GM21723 (cell line): Measurements from ENCODE around the gene ACTR3C.
A peak's percentile ranks its signal among the peaks of the same experiment; 100 is the strongest.

Experiments used
- ATAC-seq: cut with Tn5 transposase; IDR thresholded peaks from one replicate; pipeline ENCODE4 v1.9.1; 2021; ENCODE audit warnings: mild to moderate bottlenecking, moderate library complexity; ENCODE audit not compliant: unreplicated experiment

Gene ACTR3C

DNA sequence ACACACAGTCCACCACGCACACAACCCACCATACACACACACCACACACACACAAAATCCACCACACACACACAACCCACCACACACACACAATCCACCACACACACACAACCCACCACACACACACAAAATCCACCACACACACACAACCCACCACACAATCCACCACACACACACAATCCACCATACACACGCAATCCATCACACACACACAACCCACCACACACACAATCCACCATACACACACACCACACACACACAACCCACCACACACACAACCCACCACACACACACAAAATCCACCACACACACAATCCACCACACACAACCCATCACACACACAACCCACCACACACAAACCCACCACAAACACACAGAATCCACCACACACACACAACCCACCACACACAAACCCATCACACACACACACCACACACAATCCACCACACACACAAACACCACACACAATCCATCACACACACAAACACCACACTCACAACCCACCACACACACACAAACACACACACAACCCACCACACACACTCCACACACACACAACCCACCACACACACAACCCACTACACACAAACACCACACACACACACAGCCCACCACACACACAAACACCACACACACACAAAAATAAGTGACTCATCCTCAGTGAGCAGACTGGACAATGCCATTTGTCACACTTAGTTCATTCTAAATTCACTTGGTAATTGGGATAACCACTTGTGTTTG is 36.4 kb upstream of the ACTR3C start:
- ATAC-seq: no peak

DNA sequence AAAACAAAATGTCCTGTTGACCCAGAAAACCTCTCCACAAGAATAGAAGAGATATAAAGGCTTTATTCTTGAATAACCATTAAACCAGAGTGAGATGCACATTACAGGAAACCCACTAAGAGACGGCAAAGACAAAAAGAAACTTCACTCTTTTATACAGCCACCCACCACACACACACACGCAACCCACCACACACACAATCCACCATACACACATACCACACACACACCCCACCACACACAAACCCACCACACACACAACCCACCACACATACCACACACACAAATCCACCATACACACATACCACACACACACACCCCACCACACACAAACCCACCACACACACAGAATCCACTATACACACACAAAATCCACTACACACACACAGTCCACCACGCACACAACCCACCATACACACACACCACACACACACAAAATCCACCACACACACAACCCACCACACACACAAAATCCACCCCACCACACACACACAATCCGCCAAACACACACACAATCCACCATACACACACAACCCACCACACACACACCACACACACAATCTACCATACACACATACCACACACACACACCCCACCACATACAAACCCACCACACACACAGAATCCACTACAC is 35.8 kb upstream of the ACTR3C start:
- ATAC-seq: no peak

DNA sequence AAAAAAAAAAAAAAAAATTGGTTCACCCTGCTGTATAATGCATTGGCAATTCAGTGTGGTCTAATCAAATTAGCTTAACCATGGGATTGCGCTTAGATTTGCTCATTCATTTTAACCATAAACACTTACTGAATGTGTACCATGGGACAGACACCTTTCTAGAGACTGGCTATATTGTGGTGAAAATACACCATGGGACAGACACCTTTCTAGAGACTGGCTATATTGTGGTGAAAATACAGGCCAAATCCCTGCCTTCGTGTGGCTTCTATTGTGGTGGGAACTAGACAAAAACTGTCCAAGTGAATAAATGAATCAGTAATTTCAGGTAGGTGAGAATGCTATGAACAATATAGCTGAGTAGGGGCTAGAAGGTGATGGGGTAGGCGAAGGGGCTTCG is 35.1 kb upstream of the ACTR3C start:
- no peak for ATAC-seq

DNA sequence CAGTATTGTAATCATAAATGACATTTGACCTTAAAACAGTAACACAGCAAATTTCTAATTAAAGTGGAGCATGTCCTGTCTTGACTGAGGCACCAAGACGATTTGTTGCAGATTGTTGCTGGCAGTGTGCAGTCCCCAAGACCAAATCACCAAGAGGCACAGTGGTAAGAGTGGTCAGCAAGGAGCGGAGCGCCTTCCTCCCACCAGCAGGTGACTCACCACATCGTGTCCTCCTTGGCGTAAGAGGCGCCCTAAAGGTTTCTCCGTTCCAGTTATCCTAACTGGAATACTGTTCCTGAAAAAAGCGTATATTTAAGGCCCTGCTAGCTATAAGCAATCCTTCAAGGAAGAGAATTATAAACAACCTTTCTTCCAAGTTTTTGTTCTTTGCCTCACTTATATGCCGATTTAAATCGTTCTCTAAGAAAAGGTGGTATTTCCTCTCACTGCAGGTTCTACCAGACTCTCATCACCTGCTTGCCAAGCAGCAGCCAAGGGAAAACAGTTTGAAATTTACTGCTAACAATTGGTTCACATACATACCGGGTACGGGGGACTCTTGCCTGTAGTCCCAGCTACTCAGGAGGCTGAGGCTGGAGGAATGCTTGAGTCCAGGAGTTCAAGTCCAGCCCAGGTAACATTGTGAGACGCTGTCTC is 34.6 kb upstream of the ACTR3C start:
- ATAC-seq: peak; percentile 24

DNA sequence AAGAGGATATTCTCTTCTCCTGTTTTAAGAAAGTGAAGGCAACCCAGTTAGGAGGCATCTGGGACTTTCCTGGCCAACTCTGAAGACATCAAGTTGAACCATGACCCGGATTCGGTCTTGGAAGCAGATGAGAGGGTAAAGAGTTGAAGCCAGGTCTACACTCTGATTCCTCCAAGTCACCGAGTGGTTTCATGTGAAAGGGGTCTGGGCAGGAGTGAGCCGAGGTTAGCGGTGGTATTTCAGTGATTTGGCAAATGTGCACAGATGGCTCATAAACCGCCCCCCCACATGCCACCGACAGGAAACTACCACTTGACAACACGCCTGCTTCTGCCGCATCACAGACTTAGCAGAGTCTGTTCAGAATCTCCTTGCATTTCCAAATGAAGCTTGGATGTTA is 33.9 kb upstream of the ACTR3C start:
- ATAC-seq: peak; percentile 58

DNA sequence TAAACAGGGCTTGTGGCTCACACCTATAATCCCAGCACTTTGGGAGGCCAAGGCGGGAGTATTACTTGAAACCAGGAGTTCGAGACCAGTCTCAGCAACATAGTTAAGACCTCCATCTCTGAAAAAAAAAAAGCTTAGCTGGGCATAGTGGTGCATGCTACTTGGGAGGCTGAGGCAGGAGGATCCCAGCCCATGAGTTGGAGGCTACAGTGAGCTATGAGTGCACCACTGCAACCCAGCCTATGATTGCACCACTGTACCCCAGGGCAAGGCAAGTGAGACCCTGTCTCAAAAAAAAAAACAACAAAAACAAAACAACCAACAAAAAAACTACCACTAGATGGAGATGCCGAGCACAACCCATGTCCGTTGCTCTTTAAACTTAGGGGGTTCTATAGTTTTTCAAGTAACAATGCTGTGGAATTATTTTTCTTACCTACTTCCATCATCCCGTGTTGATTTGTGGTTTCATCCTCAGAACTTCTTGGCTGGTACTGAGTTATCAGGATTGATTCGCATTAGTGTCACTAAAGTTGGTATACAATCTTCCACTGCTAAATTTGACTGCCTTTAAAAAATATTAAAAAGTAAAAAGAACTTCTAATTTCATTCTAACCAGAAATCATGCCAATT is 33.0 kb upstream of the ACTR3C start:
- ATAC-seq: no peak

DNA sequence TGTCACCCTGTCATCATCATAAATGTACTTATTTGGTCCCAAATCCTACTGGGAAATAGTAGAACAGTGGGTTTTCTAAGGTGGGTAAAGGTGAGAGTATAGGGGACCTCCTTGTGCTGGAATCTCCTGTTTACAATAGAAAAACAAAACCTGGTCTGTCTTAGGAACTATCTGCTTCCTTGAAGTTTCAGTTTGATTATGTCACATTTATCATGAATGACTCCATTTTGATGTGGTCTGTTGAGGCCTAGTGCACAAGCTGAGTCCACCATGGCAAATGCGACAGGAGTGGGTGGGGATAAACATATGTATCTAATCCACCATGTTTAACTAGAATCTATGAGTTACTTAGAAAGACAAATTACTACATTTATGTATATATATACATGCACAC is 32.3 kb upstream of the ACTR3C start:
- no peak for ATAC-seq

DNA sequence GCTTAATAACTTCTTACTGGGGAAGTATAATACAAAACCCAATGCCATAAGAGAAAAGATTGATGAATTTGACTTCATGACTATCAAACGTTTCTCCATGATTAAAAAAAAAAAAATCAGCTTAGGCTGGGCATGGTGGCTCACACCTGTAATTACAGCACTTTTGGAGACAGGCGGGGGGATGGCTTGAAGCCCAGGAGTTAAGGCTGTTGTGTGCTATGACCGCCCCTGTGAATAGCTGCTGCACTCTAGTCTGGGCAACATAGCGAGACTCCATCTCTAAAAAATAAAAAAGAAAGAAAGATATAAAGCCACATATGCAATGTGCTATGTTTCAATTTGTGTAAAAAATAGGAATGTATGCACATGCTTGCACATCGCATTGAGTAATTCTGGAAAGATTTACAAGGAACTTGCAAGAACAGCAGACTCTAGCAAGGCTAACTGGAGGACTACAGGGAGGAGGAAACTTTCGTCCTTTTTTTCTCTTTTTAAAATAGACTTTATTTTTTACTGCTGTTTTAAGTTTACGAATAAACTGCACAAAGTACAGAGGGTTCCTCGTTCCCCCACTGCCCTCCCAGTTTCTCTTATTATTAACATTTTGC is 28.3 kb upstream of the ACTR3C start:
- ATAC-seq: no peak

DNA sequence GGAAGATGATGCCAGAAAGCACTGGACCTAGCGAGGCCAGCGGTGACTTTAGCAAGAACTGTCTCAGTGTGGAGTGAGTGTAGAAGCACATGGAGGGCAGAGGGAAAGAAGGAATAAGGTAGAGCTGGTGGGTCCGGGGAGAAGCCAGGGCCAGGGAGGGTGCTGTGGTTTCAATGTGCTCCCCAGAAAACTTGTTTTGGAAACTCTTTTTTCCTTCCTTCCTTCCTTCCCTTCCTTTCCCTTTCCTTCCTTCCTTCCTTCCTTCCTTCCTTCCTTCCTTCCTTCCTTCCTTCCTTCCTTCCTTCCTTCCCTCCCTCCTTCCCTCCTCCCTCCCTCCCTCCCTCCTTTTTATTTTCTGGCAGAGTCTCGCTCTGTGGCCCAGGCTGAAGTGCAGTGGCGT is 23.6 kb upstream of the ACTR3C start:
- ATAC-seq: no peak

DNA sequence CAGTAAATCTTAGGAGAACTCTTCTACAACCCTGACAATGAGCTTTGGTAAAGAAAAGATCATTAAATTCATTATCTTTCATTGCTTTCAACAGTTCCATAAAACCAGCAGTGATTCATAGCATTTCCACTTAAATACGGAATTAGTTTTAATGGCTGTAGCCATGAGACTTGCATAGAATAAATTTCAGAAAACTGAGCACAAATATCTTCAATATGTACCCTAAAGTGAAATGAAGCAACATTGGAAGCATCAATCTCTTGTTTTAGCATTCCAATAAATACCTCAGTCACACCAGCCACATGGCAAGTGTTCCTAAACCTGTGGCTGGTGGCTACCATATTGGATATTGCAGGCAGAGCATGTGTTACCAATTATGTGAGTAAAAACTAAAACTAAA is 21.7 kb upstream of the ACTR3C start:
- ATAC-seq: no peak

DNA sequence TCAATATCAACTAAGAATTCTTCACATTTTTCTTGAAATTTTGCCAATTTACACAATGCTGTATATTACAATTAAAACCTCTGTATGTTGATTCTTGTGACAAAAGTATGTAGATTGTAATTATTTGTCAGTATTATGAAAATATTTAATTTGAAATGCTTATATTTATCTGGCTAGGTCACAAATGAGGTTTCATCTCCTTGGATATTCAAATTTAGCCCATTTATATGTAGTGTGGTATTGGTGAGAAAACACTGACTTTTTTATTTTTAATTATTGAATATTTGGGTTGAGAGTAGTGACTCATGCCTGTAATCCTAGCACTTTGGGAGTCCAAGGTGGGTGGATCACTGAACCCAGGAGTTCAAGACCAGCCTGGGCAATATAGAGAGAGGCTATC is 21.0 kb upstream of the ACTR3C start:
- ATAC-seq: no peak

DNA sequence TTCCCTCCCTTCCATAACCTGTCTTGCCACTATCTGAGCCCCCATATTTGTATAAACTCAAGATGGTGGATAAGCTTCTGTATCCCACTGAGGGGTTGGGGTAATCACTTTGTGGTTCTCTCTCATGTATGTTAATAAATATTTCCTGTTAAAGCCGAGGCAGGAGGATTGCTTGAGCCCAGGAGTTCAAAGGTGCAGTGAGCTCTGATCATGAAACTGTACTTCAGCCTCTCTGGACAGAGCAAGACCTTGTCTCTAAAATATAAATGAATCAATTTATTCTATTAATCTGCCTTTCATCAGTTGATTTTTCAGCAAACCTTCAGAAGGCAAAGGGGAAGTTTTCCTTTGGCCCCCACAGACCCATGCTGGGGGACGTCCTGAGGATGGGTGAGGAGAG is 19.9 kb upstream of the ACTR3C start:
- no peak for ATAC-seq

DNA sequence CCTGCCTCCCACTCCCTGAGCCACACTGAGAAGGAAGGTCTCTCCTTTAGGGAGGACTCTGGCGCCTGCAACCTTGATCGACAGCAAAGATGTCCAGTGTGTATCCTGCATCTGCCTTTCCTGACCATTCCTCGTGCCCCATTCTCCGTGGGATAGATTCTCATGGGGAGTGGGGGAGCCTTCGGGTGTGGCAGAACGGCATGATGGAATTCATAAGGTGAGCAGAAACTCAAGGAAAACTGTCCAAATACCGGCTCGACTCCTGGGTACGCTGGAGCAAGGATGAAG is 18.7 kb upstream of the ACTR3C start:
- no peak for ATAC-seq

DNA sequence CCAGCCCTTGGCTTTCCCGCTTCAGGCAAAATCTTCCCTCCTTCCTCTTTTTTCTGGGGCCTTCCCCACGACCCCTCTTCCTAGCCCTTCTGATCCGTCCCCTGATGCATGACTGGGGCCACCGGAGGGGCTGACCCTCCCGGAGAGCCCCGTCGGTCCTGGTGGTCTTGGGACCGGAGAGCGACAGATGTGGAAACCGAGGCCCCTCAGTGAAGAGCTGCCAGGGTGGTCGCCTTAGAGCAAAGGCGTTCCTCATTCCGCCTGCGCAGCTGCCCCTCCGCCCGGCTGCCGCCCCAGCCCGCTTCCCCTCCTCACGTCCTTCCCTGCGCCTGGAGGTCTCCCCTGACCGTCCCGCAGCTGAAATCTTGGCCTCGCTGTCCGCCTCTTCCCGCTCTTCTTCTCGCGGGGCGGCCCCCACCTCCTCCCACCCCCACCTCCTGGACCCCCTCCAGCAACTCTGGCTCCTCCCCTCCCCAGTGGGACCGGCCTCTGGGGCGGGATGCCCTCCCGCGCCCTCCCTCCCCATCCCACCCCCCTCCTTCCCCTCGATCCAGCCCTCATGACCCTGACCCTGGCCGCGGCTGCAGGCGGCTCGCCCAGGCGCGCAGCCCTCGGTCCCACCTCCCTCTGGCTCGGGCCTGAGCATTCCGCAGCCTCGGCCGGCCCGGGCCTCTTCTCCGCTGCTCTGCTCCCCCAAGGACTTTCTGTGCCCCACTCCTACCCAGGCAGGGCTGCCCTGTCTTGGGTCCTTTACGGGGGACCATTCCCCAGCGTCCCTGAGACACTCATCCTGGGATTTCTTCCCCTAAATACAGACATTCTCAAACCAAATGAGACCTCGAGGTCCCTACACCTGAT is 18.1 kb upstream of the ACTR3C start, which contains the start of gene RARRES2:
RARRES2 (minus strand) TSS at position 367 of the 858 bp plus-strand sequence. CDS start 1,020 bp downstream, outside the sequence.
- ATAC-seq: no peak

DNA sequence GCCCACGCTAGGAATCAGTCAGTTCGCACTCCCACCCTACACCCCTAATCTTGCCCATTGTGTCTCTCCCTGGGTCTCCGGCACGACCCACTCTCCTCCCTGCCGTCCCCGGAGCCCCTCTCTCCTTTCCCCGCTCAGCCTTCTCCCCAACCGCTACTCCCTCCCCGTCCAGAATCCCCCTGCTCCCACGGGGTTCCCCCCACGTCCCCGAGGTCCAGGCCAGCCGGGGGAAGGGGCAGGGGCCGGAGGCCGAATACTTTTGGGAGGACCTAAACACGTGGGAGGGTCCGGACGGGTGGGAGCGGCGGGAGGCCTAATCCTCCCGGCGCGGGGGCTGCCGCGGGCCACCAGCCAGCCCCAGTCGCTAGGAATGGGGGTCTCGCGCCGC is 17.5 kb upstream of the ACTR3C start:
- no peak for ATAC-seq

DNA sequence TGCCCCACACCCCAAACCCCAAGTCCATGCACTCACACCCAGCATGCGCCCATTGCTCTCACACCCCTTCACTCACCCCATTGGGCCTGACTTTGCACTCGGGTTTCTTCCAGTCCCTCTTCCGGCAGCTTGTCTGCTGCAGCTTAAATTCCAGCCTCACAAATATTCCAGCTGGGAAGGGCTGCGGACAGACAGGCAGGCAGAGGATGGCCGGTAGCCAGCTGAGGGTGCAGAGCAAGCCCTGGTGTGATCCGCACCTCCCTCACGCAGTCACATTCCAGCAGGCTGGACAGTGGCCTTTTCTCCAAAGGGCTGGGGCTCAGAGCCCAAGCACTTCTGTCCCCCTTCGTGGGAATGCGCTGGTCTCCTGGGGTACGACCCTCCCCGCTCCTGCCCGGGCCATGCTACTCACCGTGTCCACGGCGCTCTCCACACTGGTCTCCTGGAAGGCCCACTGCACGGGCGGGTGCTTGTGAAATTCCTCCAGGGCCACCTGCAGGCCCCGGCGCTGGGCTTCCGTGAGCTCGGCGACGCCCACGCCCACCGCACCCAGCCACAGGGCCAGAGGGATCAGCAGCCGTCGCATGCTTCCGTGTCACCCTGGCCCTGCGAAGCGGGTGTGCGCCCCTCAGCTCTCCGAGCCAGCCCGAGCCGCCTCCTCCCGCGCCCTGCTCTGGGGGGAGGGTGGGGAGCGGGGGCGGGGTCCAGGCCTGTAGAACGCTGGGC is 16.8 kb upstream of the ACTR3C start:
- ATAC-seq: no peak

DNA sequence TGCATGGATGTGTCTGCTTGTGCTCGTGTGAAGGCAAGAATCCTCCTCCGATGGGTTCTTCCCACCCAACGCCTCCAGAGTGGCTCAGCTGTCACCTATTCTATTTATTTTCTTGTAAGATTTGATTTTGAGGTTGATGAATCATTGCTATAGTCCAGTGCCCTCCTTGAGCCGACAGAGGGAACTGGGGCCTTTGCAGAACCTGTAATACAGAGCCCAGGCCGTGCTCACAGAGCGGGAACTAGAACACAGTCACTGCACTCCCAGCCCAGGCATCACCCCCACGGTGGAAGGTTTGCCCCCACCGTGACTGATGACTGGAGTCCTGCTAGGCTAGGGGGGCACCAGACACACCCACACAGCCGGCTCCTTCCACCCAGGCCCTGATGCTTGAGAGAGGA is 16.1 kb upstream of the ACTR3C start:
- ATAC-seq: no peak

DNA sequence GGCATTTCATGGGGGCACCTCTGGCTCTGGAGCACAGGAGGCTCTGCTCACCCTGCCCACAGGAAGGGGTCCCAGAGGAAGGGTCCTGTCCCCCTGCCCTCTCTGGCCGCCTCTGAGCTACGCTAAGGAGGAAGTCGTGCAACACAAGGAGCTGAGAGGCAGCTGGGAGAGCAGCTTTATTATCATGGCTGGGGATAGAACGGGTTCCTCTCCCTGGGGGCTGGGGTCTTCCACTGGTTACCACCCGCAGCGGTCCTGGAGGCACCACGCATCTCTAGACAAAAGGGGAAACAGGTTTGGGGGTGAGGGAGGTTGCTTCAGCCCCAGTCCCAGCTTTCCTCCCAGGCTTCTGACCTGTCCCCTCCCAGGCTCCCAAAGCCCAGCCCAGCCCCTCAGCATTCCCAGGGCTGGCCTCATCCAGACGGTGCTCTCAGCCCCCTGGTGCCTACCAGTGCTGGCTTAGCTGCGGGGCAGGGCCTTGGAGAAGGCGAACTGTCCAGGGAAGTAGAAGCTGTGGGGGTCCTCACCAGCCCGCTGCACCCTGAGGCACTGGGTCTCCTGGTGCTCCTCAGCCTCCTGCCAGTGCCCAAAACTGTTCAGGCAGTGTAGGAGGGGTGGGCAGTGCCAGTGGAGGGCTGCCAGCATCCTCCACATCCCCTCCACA is 15.0 kb upstream of the ACTR3C start:
- ATAC-seq: no peak

DNA sequence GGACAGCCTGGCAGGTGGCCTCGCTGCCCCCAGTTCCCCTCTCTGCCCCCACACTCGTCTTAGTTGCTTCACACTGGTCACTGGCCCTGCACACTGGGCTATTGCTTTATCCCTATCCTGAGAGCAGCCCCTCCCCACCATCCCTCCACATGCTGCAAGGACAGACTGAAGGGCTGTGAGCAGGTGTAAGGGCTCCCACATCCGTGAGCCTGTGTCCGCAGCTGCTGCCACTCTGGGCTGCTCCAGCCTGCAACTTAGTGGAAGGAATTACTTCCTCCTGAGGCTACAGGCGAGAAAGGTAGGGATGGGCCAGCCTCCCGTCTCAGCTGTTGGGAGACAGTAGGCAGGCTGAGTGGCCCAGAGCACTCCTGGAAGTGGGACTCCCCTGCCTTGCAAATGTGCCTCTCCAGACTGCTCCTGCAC is 14.3 kb upstream of the ACTR3C start:
- no peak for ATAC-seq
